ENCODE data around the gene ZFP91.
"Not testable (repeated sequence)": the region's sequence is repeated elsewhere in the genome, so short reads cannot be mapped to it uniquely, and the experiment has no call there.

Gene ZFP91

GRCh38 chr11:58578635-58579191 lies at the start of gene ZFP91:
Gene ZFP91, plus strand, starts transcription at chr11:58579063. Its CDS starts 219 bp downstream, at chr11:58579282.
- DNase-seq, result peak; percentile 97

DNA sequence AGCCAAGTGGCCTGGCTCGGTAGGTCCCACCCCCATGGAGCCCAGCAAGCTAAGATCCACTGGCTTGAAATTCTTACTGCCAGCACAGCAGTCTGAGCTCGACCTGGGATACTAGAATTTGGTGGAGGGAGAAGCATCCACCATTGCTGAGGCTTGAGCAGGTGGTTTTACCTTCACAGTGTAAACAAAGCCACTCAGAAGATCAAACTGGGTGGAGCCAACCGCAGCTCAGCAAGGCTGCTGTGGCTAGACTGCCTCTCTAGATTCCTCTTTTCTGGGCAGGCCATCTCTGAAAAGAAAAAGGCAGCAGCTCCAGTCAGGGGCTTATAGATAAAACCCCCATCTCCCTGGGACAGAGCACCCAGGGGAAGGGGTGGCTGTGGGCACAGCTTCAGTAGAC lies 48.6 kb upstream of the ZFP91 start:
- DNase-seq, result no peak

- DNase-seq, result no peak
Measured at GRCh38 chr11:58531865-58532341, 47.0 kb upstream of the ZFP91 start.

GRCh38 chr11:58546841-58547240 lies 32.0 kb upstream of the ZFP91 start:
- DNase-seq, result no peak

GRCh38 chr11:58549644-58550043 lies 29.2 kb upstream of the ZFP91 start:
- DNase-seq, result no peak

DNA sequence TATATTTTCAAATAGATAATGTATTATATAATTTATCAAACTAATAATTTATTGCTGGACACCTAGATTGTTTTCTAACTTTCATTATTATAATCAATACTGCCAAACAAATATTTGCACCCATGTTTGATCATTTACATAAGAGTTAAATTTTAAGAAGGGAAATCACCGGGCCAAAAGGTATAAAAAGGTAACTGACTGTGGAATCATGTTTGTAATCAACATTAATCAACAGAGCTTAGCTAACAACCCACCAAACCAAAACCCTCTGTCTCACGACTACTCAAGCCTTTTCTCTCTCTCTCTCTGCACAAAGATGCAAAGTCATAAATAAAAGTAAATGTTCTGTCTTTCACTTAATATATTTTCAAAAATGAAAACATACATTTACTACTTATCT lies 18.0 kb upstream of the ZFP91 start:
- DNase-seq, result no peak

- DNase-seq, result no peak
Measured at GRCh38 chr11:58561394-58562098, 17.3 kb upstream of the ZFP91 start.

GRCh38 chr11:58562375-58562800 lies 16.5 kb upstream of the ZFP91 start:
- DNase-seq, result no peak

DNA sequence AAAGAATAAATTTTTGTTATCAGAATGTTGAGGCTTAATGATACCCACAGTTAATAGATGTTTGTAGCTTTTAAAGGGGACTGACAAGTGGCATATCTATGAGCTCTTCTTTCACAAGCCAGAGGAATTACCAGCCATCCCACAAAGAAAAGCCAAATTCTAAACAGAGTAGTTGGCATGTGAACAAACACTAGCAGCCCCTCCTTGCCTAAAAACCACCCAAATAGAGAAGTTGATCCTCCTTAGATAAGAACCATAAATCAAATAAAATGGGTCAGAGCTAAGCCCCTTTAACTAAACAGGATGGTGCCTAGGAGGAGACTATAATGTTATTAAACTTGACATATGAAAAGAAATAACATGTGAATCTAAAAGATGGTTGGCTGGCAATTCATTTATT lies 14.6 kb upstream of the ZFP91 start:
- DNase-seq, result no peak

DNA sequence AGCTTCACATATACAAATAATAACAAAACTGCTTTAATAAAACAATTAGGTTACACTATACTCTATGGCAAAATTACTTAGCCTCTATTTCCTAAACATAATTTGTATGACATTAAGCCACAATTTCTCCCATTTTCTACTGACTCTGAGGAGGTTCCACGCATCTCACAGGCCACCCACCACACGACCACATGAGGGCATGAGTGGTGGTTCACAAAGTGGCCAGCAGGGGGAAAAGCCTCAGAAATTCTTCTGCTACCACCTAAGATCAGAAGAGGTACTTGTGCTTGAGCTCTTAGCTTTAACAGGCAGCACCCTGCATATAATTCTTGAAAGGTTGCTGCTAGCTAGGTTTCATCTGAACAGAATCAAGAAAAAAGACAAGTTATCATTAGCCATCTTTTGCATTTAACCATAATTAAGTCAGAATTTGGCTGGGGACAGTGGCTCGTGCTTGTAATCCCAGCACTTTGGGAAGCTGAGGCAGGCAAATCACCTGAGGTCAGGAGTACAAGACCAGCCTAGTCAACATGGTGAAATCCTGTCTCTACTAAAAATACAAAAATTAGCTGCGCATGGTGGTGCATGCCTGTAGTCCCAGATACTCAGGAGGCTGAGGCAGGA lies 10.9 kb upstream of the ZFP91 start:
- peak; percentile 35 to 61 for DNase-seq

DNA sequence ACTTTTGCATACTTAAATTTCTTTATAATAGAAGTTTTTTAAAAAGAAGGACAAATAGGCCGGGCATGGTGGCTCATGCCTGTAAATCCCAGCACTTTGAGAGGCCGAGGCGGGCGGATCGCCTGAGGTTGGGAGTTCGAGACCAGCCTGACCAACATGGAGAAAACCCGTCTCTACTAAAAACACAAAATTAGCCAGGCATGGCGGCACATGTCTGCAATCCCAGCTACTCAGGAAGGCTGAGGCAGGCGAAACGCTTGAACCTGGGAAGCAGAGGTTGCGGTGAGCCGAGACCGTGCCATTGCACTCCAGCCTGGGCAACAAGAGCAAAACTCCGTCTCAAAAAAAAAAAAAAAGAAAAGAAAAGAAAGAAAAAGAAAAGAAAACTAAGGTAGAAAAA lies 6.0 kb upstream of the ZFP91 start:
- DNase-seq, result not testable (repeated sequence)

GRCh38 chr11:58573451-58574104 lies 5.3 kb upstream of the ZFP91 start:
- no peak for DNase-seq

DNA sequence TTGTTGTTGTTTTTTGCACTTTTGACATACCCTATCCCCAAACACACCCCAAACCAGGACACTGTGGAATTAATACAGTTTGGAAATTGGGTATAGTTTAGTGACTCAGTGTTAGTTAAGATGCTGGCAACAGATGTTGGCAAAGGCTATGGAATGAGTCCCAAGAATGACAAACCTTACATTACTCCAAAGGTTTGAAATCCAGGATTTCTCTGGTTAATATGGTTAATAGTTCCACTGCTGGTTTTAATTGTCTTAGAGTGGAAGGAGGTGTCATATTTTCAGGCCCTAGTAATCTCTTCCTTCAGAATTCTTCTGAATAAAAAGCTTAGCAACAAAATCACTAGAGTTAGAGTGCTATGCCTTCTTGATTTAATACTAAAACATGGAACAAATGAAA lies 4.0 kb upstream of the ZFP91 start:
- DNase-seq, result no peak

- no peak for DNase-seq
Measured at GRCh38 chr11:58575377-58576020, 3.4 kb upstream of the ZFP91 start, which contains the start of gene LPXN. Gene LPXN, minus strand, starts transcription at chr11:58575856. Its CDS starts 84 bp downstream, at chr11:58575772.

DNA sequence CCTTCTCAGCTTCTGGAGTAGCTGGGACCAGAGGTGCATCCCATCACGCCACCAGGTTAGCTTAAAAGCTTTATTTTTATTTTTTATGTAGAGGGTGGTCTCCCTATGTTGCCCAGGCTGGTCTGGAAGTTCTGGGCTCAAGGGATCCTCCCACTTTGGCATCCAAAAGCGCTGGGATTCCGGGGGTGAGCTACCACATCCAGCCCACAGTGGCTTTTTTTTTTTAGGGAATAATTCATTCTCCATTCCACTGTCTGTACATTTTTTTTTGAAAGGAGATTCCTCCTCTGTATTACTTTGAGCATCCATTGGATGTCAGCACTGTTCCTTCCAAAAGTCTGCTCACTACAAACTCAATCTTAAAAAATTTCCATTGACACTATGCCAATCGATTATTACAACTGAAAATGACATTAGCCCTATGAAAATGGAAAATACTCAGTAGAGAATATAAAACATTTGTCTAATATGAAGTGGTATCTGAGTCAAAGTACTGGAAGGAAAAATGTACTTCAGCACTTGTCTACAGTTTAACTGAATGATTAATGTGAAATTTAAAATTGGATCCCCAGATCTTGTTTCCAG lies 1.9 kb upstream of the ZFP91 start:
- peak in 1 of 2 experiments; percentile 6 for DNase-seq

DNA sequence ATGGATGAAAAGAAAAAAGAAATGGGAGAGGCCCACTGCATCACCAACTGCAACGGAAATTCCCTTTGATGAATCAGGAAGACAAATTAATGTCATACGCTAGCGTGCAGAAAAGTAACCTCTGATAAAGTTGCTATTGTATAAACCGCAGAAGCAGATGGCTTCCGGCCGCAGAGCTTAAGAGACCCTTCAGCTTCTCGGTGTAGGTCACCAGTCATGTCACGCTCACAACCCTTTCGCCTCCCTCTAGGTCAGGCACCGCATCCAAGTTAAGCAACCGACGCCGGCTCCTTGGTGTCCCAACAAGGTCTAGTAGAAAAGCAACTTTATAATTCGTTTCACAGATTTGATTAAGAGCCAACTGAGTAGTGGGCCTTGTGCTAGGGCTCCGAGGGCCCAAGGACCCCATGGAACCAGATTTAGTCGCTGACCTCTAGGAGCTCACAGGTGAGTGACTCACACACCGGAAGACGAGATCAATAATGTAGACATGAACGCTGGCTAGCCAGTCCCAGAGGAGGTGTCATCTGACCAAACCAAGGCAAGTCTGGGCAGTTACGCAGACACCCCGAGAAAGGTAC lies 1.2 kb upstream of the ZFP91 start:
- DNase-seq, result peak; percentile 28 to 34

DNA sequence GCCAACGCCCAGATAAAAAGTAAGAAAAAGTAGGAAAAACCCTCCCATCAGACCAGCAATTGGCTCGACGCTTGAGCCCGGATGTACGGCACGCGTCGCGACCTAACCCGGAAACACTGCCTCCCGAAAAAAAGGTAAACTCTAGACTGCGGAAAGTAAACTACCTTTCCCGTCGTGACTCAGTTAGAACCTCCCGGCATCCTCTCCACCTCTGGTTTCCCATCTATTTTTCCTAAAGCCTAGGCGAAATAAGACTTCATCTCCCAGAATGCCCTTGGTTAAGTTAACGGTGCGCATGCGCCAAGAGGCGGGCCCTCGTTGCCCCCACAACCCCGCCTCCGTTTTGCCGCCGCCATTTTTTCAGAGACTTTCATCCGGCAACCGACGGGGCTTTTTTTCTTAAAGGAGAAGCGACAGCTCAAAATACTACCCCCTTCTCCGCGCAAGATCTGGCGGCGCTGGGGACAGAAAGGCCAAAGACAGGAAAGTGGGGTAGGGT lies 678 bp upstream of the ZFP91 start:
- peak; percentile 96 to 97 for DNase-seq

DNA sequence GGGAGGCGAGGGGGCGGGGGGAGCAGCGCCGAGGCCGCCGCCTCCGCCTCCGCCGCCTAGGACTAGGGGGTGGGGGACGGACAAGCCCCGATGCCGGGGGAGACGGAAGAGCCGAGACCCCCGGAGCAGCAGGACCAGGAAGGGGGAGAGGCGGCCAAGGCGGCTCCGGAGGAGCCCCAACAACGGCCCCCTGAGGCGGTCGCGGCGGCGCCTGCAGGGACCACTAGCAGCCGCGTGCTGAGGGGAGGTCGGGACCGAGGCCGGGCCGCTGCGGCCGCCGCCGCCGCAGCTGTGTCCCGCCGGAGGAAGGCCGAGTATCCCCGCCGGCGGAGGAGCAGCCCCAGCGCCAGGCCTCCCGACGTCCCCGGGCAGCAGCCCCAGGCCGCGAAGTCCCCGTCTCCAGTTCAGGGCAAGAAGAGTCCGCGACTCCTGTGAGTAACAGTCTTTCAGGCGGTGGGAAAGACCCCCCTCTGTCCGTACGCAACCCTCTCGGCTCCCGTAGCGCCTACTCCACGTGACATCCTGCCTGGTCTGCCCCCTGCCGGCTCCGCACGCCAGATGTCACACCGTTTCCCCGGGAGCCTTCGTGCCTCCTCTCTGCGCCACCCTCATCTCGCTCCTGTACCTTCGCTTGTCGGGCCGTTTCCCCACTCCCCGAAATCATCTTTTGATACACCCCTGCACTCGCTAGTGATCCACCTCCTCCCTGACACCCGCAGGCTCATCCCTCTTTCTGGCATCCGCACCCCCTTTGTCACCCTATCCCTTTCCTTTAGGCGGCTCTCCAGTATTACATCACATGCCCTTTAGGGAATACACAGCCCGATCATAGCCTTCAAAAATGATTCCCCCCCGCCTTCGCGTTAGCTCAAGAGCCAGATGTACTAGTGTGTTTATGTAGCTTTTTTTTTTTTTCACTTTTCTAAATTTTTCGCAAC lies 598 bp downstream of the ZFP91 start:
- peak; percentile 86 to 91 for DNase-seq

DNA sequence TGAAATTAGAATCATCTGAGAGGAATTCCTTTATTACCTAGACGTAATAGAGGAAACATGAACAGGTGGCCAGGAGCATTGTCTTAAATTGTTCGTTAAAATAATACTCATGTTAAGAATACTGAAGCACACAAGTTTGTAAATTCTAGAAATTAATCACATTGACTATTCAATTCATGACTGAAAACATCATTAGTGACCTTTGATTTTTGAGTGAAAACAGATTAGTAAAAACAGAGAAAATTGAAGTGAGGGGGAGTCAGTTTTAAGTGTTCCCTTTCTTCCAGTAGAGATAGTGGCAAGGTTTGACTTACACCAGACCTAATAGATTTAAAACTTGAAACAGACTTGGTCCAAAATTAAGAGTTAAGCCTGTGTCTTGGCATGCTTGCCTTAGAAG lies 1.4 kb downstream of the ZFP91 start:
- DNase-seq, result no peak

DNA sequence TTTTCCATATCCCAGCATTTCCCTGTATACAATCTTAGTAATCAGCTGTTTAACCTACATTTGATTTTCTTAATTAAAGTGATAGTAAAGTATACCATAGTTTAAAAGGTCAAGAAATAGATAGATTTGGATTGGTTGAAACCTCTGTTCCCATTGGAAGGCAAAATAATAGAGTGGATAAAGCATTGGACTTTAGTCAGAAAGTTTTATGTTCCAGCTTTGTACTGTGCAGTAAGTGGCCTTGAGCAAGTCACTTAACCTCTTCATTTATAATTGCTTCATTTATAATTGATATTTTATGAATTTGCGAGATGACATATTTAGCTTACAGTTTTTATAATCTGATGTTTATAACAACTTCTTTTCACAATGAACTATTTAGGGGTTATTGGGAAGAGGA lies 3.6 kb downstream of the ZFP91 start:
- no peak for DNase-seq

GRCh38 chr11:58586998-58587397 lies 8.1 kb downstream of the ZFP91 start:
- DNase-seq, result no peak

Measured in NCI-H2081 (cell line).